Gastroesophageal sphincter (tissue), 3 donors: ENCODE data around the gene DOCK7.

Source experiments
- EP300 ChIP-seq: sonication (generic); formaldehyde crosslinking; IDR thresholded peaks from one replicate; pipeline ENCODE4 v1.6.1; 2017; ENCODE audit warnings: antibody characterized with exemption, mild to moderate bottlenecking
- POLR2A ChIP-seq, 2 donors: fragments of 450-650 bp; IDR thresholded peaks; one replicate each; pipeline ENCODE4 v1.6.1; 2017; ENCODE audit warnings: antibody characterized with exemption in 2 of 2, mild to moderate bottlenecking in 2 of 2, moderate library complexity in 1 of 2
- POLR2AphosphoS5 ChIP-seq: sonication (generic); formaldehyde crosslinking; IDR thresholded peaks from one replicate; pipeline ENCODE4 v1.6.1; 2017; ENCODE audit warnings: antibody characterized with exemption
- TF ChIP-seq, protein P1 (sequence below), 4 experiments: fragments of 200-600 bp in 2 of 4; fragments of 450-650 bp in 2 of 4; sonication (generic) in 1 of 4; IDR thresholded peaks; one replicate each; pipeline ENCODE4 v1.5.1; 2017 to 2019; ENCODE audit warnings: antibody characterized with exemption in 4 of 4, mild to moderate bottlenecking in 2 of 4, moderate library complexity in 2 of 4

- TF ChIP-seq POLR2AphosphoS5 = no peak
- no peak for TF ChIP-seq POLR2A (IDR thresholded peaks at IDR 0.05)
- TF ChIP-seq, protein P1, sequence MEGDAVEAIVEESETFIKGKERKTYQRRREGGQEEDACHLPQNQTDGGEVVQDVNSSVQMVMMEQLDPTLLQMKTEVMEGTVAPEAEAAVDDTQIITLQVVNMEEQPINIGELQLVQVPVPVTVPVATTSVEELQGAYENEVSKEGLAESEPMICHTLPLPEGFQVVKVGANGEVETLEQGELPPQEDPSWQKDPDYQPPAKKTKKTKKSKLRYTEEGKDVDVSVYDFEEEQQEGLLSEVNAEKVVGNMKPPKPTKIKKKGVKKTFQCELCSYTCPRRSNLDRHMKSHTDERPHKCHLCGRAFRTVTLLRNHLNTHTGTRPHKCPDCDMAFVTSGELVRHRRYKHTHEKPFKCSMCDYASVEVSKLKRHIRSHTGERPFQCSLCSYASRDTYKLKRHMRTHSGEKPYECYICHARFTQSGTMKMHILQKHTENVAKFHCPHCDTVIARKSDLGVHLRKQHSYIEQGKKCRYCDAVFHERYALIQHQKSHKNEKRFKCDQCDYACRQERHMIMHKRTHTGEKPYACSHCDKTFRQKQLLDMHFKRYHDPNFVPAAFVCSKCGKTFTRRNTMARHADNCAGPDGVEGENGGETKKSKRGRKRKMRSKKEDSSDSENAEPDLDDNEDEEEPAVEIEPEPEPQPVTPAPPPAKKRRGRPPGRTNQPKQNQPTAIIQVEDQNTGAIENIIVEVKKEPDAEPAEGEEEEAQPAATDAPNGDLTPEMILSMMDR (IDR thresholded peaks at IDR 0.05) = no peak
- TF ChIP-seq EP300 = no peak
These were observed 188.0 kb downstream of the DOCK7 start for GRCh38 chr1:62500210-62500609.
